Nephron (organoid): ENCODE measurements around the gene PRPSAP2.

Experiments
- H3K27ac Mint-ChIP-seq, 3 experiments: 2 replicates each; pipeline ENCODE4 v1.8.0; 2020; ENCODE audit warnings: mixed read lengths in 3 of 3, mild to moderate bottlenecking in 2 of 3, moderate library complexity in 1 of 3
- H3K27me3 Mint-ChIP-seq: 2 replicates; pipeline ENCODE4 v1.8.0; 2021; ENCODE audit warnings: low read depth, mild to moderate bottlenecking, moderate library complexity, mixed read lengths
- H3K36me3 Mint-ChIP-seq: 2 replicates; pipeline ENCODE4 v1.8.0; 2020; ENCODE audit warnings: low read depth, mixed read lengths
- H3K4me1 Mint-ChIP-seq: 2 replicates; pipeline ENCODE4 v1.8.0; 2020; ENCODE audit warnings: mixed read lengths
- H3K4me3 Mint-ChIP-seq, 3 experiments: 2 replicates each; pipeline ENCODE4 v1.8.0; 2020; ENCODE audit warnings: mild to moderate bottlenecking in 3 of 3, mixed read lengths in 3 of 3, moderate library complexity in 2 of 3
- H3K9me3 Mint-ChIP-seq: 2 replicates; pipeline ENCODE4 v1.8.0; 2020; ENCODE audit warnings: mixed read lengths
- TF ChIP-seq, protein P1 (sequence below), 3 experiments: fragments of 200-600 bp; sonication (generic); IDR thresholded peaks; one replicate each; pipeline ENCODE4 v1.5.0; 2021; ENCODE audit warnings: antibody characterized with exemption in 3 of 3; ENCODE audit not compliant: unreplicated experiment in 3 of 3

PRPSAP2 gene

DNA sequence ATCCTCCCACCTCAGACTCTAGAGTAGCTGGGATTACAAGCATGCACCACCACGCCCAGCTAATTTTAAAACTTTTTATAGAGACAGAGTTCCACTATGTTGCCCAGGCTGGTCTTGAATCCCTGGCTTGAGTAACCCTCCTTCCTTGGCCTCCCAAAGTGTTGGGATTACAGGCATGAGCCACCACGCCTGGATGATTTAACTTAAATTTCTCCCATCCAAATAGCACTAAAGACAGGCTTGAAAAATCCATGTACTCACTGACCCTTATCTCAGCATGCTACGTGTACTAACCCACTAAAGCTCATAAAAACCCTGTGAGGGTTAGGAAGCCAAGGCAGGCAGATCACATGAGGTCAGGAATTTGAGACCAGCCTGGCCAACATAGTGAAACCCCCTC, 98.7 kb downstream of the PRPSAP2 start:
- H3K27me3 Mint-ChIP-seq: peaks cover 4% of the 10 kb centered on the region
- no peaks in the 10 kb centered on the region for H3K9me3 Mint-ChIP-seq
- no peaks in the 10 kb centered on the region for H3K4me1 Mint-ChIP-seq
- H3K4me3 Mint-ChIP-seq: no peak overlapping the region
- H3K36me3 Mint-ChIP-seq: no peaks in the 10 kb centered on the region
- TF ChIP-seq, protein P1, sequence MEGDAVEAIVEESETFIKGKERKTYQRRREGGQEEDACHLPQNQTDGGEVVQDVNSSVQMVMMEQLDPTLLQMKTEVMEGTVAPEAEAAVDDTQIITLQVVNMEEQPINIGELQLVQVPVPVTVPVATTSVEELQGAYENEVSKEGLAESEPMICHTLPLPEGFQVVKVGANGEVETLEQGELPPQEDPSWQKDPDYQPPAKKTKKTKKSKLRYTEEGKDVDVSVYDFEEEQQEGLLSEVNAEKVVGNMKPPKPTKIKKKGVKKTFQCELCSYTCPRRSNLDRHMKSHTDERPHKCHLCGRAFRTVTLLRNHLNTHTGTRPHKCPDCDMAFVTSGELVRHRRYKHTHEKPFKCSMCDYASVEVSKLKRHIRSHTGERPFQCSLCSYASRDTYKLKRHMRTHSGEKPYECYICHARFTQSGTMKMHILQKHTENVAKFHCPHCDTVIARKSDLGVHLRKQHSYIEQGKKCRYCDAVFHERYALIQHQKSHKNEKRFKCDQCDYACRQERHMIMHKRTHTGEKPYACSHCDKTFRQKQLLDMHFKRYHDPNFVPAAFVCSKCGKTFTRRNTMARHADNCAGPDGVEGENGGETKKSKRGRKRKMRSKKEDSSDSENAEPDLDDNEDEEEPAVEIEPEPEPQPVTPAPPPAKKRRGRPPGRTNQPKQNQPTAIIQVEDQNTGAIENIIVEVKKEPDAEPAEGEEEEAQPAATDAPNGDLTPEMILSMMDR (IDR thresholded peaks at IDR 0.05; ENCODE audit: unreplicated experiment in 3 of 3): no peak
- no peak overlapping the region for H3K27ac Mint-ChIP-seq

DNA sequence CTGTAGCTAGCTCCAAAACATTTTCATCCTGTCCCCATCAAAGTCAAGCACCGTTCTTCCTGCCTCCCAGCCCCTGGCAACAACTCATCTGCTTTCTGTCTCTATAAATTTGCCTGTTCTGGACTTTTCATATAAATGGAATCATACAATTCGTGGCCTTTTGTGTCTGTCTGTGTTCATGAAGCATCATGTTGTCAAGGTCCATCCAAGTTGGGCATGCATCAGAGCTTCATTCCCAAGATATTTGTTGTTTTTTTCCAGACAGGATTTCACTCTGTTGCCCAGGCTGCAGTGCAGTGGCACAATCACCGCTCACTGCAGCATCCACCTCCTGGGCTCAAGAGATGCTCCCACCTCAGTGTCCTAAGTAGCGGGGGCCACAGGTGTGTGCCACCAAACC, 99.9 kb downstream of the PRPSAP2 start:
- Mint-ChIP-seq H3K9me3 (no peaks in the 10 kb centered on the region), H3K27ac (no peak overlapping the region), H3K4me1 (no peaks in the 10 kb centered on the region), H3K36me3 (no peaks in the 10 kb centered on the region), H3K4me3 (no peak overlapping the region), H3K27me3 (peaks cover 4% of the 10 kb centered on the region)
- TF ChIP-seq, protein P1 (IDR thresholded peaks at IDR 0.05; ENCODE audit: unreplicated experiment in 3 of 3): no peak

DNA sequence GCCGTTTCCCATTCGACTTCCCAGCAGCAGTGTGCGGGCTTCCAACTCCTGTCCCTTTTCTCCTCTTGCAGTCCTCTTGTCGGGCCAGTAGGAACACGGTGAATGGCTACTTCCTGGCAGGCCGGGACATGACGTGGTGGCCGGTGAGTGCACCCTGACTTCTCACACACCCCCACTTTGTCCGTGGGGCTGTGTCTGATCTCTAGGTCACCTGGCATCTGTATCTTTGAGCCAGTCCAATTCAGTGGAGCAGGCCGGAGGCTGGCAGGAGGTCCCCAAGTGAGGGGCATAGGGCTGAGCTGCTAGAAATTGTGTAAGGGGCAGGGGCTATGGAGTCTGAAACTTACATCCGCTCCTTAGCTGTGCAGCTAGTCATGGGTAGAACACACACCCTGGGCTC, 100.7 kb downstream of the PRPSAP2 start:
- H3K27me3 Mint-ChIP-seq: peaks cover 4% of the 10 kb centered on the region
- H3K4me3 Mint-ChIP-seq: no peak overlapping the region
- H3K36me3 Mint-ChIP-seq: no peaks in the 10 kb centered on the region
- no peaks in the 10 kb centered on the region for H3K4me1 Mint-ChIP-seq
- no peaks in the 10 kb centered on the region for H3K9me3 Mint-ChIP-seq
- no peak overlapping the region for H3K27ac Mint-ChIP-seq
- TF ChIP-seq, protein P1 (IDR thresholded peaks at IDR 0.05; ENCODE audit: unreplicated experiment in 3 of 3): no peak

DNA sequence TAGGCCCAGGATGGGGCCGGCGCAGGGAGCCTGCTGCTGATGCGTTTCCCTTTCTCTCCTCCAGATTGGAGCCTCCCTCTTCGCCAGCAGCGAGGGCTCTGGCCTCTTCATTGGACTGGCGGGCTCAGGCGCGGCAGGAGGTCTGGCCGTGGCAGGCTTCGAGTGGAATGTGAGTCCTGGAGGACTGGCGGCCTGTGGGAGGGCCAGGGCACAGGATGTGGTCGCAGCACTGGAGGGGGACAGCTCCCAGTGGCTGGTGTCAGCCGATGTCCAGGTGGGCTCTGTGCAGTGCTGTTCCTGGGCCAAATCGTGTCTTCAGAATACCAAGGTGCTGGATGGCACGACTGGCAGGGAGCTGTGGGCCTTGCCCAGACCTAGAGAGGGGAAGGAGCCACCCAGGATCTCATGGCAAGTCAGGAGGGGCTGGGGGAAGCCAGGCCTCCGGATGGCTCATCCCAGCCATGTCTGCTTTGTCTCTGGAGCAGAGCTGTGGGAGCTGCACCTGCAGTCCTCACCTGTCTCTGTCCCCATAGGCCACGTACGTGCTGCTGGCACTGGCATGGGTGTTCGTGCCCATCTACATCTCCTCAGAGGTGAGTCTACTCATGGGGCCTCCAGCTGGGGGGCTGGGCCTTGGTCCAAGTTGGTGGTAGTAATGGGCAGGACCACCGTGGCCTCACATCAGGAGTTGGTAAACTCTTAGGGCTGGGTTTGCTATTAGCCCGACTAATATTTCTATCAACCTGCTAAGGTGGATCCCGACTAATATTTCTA, 101.3 kb downstream of the PRPSAP2 start:
- no peak overlapping the region for H3K4me3 Mint-ChIP-seq
- peaks cover 4% of the 10 kb centered on the region for H3K27me3 Mint-ChIP-seq
- H3K36me3 Mint-ChIP-seq: no peaks in the 10 kb centered on the region
- H3K9me3 Mint-ChIP-seq: no peaks in the 10 kb centered on the region
- H3K4me1 Mint-ChIP-seq: no peaks in the 10 kb centered on the region
- no peak overlapping the region for H3K27ac Mint-ChIP-seq
- TF ChIP-seq, protein P1 (IDR thresholded peaks at IDR 0.05; ENCODE audit: unreplicated experiment in 3 of 3): no peak

DNA sequence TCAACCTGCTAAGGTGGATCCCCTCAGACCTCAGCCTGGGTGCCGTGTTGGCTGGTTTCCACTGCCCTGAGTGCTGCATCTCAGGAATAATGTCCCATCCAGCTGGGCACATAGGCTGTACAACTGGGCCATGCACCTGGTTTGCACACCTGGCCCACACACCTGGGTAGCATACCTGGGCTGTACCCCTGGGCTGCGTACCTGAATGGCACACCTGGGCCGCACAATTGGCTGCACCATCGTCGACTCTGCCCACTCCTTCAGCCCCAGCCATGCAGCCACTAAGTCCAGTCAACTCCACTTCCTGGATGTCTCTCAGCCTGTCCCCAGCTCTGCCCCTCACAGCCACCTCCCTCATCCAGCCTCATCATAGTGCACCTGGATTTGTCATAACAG, 101.9 kb downstream of the PRPSAP2 start:
- H3K4me3 Mint-ChIP-seq: no peak overlapping the region
- no peaks in the 10 kb centered on the region for H3K4me1 Mint-ChIP-seq
- TF ChIP-seq, protein P1 (IDR thresholded peaks at IDR 0.05; ENCODE audit: unreplicated experiment in 3 of 3): no peak
- H3K27ac Mint-ChIP-seq: no peak overlapping the region
- H3K27me3 Mint-ChIP-seq: peaks cover 4% of the 10 kb centered on the region
- no peaks in the 10 kb centered on the region for H3K36me3 Mint-ChIP-seq
- no peaks in the 10 kb centered on the region for H3K9me3 Mint-ChIP-seq

DNA sequence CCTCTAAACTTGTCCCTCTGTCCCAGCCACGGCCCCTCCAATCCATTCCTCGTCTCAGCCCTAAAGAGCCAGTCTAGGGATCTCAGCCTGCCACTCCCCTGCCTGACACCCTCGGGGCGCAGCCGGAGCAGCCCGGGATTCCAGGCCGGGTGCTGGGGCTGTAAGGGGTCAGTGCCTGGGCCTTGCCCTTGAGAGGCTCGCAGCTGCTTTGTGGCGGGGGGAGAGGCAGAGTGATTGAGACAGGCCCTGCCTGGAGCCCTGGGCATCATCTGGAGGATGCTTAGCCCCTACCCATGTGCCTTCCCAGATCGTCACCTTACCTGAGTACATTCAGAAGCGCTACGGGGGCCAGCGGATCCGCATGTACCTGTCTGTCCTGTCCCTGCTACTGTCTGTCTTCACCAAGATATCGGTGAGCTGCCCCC, 102.3 kb downstream of the PRPSAP2 start:
- Mint-ChIP-seq H3K36me3 (no peaks in the 10 kb centered on the region), H3K27me3 (peaks cover 4% of the 10 kb centered on the region), H3K4me3 (no peak overlapping the region), H3K4me1 (no peaks in the 10 kb centered on the region), H3K9me3 (no peaks in the 10 kb centered on the region), H3K27ac (no peak overlapping the region)
- TF ChIP-seq, protein P1 (IDR thresholded peaks at IDR 0.05; ENCODE audit: unreplicated experiment in 3 of 3): no peak
